Effector CD8-positive, alpha-beta T cell (primary cell): Measurements from ENCODE around the gene G6PC3.
"Not testable (repeated sequence)": the region's sequence is repeated elsewhere in the genome, so short reads cannot be mapped to it uniquely, and the experiment has no call there.

Source experiments
- DNase-seq: peaks from one replicate; lab custom pipeline; 2025; lab: John Stamatoyannopoulos, UW

Gene G6PC3

DNA sequence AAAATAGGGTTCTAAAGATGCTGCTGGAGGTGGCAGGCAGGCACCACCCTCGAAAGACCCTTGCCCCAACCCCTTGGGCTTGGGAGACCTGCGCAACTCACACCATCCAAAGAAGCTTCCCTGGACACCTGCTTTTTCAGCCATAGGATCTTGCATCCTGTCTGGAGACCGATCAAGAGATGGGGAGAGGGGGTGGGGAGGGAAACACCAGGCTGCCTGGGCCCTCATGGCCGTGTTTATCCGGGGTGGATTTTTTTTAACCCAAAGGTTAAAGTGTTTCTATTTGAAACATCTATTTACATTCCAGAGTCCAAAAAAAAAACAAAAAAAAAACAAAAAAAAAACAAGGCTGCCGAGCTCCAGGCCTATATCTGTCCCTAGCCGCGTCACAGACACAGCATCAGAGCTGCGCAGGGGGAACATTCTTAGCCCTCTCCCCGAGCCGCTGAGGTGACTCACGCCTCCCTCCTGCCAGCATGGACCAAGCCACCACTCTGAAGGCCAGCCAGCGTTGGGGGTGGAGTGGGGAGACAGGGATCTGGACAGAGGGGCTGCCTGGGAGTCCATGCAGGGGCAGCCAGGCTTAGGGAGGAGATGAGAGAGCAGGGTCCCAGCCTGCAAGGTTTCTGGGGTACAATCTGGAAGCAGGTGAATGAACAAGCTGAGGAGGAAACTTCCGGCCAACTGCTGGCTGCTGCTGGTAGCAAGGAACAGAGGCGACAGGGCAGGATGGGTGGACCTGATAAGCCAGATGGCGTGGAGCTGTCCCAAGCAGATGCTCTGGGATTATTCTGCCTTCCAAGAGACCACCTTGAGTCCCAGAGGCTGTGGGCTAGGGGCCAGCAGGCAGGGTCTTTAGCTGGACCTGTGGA lies 38.1 kb downstream of the G6PC3 start:
- no peak for DNase-seq

DNA sequence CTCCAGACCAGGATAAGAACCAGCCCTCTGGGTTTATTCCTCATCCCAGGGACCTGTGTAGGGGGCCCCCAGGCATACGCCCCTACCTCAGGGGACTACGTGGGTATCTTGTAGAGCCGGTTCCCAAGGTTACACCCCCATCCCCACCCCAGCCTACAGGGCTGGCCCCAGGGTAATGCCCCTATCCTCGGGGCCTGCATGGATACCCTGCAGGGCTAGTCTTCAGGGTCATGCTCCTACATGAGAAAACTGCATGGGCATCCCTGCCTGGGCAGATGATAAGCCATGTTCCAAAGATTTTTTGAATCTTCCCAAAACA lies 38.7 kb downstream of the G6PC3 start:
- DNase-seq = no peak

DNA sequence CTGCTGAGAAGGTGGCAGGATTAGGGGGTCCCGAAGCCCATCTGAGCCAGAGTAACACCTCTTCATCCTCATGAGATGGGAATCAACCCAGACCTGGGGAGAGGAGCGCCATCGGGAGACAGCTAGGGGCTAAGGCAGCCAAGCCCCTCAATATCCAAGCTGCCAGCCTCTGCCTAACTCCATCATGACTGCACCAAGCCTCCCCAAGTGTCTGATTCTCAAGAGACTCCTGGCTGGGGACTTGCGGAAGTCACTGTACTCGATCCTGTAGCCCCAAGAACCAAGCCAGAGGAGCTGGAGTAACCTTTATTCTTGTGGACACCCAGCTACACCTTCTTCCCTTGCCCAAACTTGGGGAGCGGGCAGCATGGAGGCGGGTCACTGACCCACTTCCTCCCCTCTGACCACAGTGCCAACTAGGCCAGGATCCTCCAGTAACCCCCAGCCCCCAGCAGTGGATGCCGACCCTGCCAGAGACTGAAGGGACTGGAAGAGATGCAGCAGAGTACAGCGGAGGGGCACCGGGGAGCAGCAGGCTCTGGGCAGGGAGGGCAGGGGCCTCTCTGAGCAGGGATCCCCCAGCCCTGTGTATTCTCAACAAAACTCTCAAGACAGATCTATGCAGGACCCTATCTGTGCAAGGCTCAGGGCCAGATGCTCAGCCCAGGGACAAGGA lies 39.6 kb downstream of the G6PC3 start:
- DNase-seq = no peak

DNA sequence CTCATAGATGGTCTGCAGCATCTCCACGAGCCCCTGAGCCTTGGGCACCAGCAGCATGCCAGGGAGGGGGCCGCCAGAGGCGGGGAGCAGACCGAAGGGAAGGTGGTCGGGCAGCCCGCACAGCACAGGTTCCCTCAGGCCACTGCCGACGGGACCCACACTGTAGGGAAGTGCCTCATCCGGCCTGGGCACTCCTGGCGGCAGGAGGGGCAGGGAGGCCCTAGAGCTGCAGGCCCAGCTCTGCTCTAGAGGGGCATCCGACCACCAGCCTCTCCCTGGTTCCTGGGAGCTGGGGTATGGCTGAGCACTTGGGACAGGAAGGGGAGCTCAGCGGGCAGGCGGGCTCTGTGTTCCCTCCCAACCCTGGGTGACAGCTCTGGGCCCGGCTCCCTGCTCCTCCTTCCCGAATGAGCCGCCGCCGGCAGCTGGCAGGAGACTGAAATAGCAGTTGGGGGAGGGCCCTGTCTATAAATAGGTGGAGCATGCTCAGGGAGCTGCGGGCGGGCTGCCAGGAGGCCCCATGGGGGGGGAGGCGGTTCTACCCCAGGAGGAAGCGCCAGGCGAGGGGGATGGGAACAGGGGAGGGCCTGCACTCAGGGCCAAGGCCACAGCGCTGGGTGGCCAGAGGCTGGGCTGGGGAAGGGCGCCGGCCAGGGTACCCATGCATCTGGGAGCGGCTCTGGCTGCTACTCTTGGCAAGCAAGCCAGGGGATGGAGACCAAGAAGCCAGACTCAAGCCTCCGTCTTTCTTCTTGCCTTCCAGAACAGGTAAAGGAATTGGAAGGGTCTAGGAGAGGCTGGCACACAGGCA lies 40.5 kb downstream of the G6PC3 start:
- DNase-seq = peak; percentile 48

DNA sequence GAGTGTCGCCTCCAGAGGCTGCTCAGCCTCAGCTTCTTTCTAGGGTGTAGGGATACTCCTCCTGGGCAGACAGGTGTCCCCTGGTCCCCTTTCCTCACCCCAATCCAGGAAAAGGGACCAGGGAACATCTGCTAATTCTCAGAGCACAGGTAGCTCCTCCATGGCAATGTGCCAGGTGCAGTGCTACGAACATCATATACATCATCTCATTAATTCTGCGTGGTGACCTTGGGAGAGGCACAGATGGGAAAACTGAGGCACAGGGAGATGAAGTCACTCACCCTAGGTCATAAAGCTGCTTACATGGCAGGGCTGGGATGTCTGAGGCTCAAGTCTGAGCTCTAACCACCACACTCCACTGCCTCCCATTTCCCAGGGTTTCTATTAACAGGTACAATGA lies 41.2 kb downstream of the G6PC3 start:
- DNase-seq = no peak

DNA sequence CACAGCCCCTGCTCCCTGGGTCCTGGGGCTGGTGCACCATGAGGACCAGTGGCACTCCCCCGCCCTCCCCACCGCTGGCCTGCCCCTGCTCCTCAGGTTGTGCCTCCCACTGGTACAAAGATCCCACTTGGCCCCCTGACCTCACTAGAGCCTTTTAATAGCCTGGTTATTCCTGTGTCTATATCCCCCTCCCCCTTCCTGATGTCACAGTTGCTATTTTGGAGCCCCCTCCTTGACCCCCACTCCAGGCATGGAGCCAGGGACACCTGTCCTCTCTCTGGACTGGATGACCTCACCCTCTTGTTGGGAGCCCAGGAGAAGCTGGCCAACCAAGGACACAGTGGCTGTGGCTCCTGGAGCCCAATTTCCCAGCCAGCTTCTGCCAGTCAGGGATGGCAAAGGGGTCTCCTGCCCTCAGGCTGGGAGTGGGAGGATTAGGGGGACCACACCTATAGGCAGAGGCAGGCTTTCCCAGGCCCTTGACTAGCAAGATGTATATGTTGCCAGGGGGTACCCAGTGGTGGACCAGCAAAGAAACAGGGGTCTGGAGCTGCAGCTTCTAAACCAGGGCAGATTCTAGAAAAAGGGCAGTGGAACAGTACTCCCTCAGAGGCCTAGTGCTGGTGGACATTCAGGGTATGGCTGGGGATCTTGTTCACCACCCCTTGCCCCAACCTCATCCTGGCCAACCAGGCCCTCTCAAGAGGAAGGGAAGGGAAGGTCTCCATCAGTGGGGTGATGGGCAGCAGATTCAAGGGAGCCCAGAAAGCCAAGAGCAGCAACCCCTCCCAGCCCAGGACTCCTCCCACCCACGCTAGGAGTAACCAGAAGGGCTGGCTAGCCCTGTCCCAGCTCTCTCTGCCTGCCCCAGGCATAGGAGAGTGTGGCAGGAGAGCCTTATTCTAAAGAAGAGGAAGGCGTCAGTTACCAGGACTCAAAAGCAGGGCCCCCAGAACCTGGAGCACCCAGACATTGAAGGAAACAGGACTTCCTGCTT lies 42.0 kb downstream of the G6PC3 start:
- no peak for DNase-seq

DNA sequence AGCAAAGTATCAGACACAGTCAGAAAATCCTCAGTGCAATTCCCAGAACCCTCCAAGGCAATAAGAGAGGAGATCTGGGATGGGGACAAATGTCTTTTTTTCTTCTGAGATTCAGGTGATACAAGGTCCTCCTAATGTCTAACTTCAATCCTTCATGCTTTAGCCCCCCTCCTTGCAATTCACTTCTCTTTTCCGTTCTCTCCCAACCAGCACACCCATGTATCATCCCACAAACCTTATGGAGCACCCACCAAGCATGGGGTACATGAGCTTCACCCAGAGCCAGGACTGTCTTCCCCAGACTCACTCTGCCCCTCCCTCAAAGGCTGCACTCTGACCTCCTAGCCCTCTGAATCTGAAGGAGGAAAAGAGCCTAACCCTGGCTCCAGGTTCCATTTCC lies 42.8 kb downstream of the G6PC3 start:
- no peak for DNase-seq

DNA sequence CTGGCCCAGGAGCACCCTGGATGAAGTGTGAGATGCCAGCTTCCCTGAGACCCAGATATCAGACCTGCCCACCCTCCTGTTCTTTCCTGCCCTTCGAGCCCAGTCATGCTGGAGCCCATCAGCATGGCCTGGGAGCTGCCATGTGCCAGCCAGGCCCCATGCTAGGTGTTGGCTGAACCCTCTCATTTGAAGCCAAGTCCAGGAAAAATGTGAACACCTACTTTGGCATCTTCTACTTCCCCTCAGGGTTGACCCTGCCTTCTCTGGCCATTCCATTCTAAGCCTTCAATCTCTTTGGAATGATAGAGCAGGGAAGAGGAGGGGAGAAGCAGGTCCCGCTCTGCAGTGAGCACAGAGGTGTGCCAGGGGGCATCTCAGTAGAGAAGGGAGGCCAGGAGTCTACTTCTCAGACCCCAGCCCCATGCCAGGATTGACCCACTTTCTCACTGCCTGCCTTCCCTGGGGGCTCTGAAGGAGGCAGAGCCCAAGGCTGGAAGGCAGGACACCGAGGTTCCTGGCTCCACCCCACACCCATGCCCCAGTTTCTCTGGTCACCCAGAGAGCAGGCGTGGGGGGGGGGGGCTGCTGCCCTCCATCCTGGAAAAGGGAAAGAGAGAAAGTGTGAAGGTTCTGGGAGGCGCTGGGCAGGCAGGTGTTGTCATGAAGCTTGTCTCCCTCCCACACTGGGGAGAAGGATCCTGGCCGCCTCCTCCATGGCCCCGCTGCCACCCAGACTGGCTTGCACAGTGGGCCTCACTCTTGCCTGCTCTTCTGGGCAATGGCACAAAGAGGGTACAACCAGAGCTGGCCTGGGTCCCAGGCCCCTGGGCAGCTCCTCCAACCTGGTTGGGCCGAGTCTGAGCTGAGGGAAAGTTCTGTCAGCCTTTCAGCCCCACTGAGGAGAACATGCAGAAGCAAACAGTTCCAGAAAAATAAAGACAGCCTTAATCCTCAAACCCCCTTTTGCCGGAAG lies 43.6 kb downstream of the G6PC3 start:
- no peak for DNase-seq

DNA sequence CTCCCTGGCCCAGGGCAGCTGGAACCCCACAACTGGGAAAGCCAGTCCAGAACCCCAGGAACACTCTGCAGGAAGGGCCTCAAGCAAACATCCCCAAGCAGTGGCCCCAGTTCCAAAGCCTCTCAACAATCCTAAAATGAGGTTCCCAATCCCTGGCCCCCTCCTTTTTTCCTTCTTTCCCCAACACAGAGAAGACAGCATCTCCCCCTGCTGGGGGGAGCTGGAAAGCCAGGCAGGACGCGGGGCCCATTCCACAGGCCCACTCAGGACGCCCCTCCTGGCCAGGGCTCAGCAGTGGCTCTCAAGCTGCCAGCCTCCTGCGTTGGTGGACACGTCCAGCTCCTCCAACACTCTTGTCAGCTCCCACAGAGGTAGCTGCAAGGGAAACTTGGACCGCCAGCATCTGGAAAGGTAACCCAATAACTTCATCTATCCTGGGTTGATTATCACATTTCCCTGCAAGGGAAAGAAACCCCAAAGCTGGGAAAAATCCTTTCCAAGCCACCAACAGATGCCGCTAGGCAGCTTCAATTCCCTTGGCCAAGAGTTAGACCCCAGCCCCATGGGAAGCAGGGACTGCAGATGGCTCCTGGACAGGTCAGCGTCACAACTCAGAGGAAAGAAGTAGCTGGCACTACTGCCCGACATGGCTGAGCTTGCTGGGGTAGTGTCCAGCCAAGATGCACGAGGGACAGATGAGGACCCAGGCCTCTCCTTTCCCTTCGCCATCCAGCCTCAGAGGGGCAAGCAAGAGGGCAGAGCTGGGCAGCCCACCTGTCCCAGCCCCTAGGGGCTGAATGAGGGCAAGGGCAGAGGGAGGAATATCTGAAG lies 45.3 kb downstream of the G6PC3 start:
- DNase-seq = no peak

DNA sequence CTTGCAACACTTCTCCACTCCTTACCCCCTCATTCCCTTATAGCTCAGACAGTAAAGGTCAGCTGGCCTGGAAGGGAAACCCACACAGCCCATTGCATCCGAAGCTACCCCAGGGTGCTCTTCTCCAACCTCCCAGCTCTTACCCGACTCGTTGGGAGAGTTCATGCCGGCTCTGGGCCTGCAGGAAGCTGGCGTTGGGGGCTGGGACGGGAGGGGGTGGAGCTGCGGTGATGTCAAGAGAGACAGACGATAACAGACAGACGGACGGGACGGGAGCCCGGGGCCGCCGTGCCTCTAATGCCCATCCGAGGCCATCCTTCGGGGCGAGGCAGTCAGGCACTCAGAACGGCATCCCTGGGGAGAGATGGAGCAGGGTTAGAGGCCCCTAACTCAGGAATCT lies 46.8 kb downstream of the G6PC3 start:
- DNase-seq = no peak

DNA sequence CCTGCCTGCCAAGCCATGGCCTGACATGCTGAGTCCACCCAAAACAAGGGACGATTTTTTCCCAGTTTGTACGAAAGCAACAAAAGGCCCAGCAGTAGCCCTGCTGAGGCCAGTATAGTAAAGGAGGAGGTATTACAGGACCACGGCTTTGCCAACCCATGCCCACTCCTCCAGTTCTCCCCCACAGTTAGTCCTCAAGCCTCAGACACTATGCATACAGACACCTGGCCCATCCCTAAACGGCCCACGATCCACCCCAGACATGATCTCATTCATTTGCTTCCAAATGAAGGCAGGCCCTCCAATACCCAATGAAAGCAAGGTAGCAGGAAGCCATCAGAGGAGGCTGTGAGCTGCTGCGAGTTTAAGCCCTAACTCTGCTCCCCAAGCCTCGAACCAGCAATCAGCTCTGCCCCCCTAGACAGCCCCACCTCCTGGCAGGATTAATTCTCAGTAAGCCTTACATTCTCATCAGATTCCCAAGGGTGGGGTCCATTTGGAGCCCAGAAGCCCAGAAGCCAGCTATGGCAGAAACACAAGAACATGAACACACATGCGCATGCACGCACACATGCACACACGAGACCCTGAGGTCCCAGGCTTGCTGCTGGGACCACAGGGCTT lies 48.0 kb downstream of the G6PC3 start:
- DNase-seq = no peak

DNA sequence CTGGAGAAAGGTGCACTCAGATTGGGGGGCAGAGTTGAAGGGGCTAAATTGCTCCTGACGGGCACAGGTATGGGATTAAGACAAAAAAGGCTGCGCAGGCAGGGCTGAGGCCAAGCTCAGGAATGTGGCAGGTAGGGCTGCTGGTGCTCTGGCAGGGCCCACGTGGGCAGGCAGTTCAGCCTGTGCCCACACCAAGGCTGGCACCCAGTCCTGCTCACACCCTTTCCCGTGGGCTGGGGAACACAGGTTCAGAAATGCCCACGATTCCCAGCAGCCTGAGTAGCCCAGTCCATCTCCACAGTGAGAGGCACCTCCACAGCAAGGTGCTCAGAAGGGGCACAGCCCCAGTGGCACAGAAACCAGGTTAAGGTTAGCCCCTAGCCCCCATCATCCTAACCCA lies 48.5 kb downstream of the G6PC3 start:
- DNase-seq = no peak

DNA sequence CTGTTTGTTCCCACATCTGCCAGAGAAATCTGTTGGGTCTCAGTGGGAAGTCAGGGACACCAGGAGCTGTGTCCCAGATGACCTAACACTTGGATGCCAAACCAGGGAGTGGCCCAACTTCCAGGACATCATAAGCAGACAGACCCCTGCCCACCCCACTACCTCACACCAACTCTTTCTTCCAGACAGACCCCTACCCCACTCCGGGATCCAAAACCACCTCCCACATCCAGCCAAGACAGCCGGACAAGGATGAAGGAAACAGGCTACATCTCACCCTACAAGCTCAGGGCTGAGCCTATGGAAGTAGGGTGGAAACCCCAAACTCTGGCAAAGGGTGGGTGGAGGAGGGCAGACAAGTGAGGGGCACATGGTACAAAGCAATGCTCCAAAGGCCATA lies 49.3 kb downstream of the G6PC3 start:
- DNase-seq = no peak

DNA sequence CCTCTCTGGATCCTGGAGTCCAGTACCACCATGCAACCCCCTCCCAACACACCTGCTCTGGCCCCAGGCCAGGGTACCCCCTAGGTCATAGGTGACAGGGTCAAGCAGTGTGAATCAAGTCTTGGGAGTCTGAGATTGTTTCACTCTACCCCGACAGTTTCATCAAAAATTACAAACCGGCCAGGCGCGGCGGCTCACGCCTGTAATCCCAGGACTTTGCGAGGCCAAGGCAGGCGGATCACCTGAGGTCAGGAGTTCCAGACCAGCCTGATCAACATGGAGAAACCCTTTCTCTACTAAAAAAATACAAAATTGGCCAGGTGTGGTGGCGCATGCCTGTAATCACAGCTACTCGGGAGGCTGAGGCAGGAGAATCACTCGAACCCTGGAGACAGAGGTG lies 49.7 kb downstream of the G6PC3 start:
- DNase-seq = not testable (repeated sequence)

DNA sequence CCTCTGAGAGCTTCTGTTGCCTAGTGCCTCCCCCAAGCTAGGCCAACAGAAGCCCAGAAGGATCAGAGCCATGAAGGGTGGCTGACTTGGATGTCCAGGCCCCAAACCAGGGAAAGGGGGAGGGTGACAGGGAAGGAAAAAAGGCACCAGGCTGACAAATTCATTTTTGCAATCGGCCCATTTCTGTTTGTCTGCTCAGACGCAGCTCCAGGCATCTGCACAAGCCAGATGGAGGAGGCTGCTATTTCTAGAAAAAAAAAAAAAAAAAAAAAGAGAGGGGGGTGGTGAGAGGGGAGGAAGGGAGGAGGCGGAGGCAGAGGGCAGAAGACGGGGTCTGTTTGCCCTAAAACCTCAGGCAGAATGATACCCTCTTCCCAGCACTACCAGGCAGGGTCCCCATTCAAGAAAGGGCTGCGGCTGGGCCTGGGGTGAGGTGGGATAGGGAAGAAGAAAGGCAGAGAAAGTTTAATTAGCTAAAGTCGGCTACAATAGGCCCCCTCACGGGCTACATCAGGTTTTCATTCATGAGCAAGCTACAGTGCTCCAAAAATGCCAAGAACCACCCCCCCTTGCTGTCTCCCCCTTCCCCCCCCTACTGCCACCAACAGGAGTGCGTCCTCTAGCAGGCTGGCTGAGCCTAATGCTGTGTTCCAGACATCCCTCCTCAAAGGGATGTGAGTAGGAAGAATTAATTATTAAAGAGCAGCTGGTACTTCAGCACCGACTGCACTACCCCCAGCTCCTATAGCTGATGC lies 50.5 kb downstream of the G6PC3 start:
- no peak for DNase-seq

DNA sequence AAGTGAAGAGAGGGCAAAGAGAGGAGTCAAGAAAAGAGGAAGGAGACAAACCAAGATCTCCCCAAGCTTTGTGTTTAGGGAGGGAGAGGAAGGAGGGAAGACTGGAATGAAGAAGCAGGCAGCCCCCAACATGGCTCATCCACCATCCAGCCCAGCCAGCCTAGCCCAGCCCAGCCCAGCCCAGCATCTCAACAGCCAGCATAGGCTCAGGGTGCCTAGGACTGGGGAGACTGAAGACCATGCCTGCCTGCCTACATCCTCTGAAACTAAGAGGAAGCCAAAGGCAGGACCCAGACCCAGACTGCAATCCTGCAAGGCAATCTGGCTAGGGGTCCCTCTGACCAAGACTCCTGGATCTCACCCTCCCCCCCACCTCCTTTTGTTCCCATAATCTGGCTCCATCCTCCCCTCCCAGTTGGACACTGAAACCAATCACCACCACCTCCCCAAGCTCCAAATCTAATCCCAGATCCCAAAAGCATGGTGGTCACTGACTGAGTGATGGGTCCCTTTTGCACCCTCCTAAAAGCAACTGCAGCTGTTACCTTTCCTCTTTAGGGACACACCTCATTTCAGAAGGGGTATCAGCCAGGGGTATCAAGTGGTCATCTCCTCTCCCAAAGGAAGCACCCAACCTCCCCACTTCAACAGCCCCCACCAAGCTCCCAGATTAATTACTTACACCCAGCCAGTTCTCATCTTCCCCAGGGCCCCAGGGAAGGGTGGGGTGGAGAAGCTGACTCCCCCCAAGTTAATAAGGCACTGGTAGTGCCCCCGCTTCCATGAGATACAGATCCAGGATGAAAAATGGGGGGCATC lies 51.7 kb downstream of the G6PC3 start:
- no peak for DNase-seq

DNA sequence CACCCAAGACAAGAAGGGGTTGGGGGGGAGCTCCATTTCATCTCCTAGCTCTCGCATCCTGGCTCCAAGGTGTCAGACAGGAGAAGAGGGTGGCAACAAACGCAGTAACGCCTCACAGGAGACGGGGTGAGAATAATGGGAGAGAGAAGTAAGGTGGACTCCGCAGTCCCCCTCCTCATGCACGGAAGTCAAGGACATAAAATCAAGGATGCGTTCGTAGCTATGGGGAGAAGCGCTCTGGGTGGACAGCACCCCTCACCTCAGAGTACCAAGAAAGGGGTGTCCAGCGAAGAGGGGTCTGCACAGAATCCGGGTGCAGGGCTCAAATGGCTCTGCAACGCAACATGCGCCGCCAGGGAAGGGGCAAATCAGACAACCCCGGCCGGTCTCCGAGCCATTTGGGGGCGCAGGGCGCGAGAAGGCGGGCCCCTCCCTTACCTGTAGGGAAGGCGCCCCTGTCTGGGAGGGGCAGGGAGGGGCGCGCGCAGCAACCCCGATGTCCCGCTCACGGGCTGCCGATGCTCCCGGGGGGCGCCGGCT lies 52.4 kb downstream of the G6PC3 start:
- DNase-seq = no peak
